SK-N-MC (cell line): ENCODE data around the gene SYNM.
"Not testable (repeated sequence)": the region's sequence is repeated elsewhere in the genome, so short reads cannot be mapped to it uniquely, and the experiment has no call there.

Source experiments
- DNase-seq: peaks from one replicate; pipeline ENCODE4 v3.0.0-alpha.2; 2011; ENCODE audit warnings: low read depth, low spot score
- H3K27ac ChIP-seq: fragments of 200-600 bp; sonication (generic); 2 replicates; pipeline ENCODE4 v1.5.1; 2016; ENCODE audit warnings: mixed run types
- H3K36me3 ChIP-seq: fragments of 200-600 bp; sonication (generic); 2 replicates; pipeline ENCODE4 v1.6.1; 2017; ENCODE audit warnings: antibody characterized with exemption, low read length, mixed read lengths; ENCODE audit not compliant: insufficient read depth
- H3K4me3 ChIP-seq: fragments of 200-600 bp; sonication (generic); 2 replicates; pipeline ENCODE4 v1.5.1; 2016
- H3K9ac ChIP-seq: fragments of 200-600 bp; sonication (generic); 2 replicates; pipeline ENCODE4 v1.8.0; 2017; ENCODE audit warnings: mixed run types, mixed read lengths; ENCODE audit not compliant: insufficient read length
- H3K9me3 ChIP-seq: fragments of 200-600 bp; sonication (generic); 2 replicates; pipeline ENCODE4 v1.6.1; 2017; ENCODE audit warnings: low read depth, mild to moderate bottlenecking, antibody characterized with exemption, low read length, moderate library complexity, mixed read lengths
- EZH2 ChIP-seq: fragments of 200-600 bp; sonication (generic); IDR thresholded peaks from one replicate; pipeline ENCODE4 v1.6.1; 2017; ENCODE audit warnings: antibody characterized with exemption
- FOXP2 ChIP-seq: optimal IDR thresholded peaks from 2 replicates; pipeline ENCODE3; 2011; ENCODE audit warnings: mild to moderate bottlenecking, moderate library complexity; ENCODE audit not compliant: insufficient read depth; ENCODE audit errors: extremely low read length, control extremely low read depth
- POLR2AphosphoS5 ChIP-seq: IDR thresholded peaks from 2 replicates; pipeline ENCODE4 v1.6.1; 2012; ENCODE audit warnings: mild to moderate bottlenecking, low read depth, low read length, borderline replicate concordance

Gene SYNM

DNA sequence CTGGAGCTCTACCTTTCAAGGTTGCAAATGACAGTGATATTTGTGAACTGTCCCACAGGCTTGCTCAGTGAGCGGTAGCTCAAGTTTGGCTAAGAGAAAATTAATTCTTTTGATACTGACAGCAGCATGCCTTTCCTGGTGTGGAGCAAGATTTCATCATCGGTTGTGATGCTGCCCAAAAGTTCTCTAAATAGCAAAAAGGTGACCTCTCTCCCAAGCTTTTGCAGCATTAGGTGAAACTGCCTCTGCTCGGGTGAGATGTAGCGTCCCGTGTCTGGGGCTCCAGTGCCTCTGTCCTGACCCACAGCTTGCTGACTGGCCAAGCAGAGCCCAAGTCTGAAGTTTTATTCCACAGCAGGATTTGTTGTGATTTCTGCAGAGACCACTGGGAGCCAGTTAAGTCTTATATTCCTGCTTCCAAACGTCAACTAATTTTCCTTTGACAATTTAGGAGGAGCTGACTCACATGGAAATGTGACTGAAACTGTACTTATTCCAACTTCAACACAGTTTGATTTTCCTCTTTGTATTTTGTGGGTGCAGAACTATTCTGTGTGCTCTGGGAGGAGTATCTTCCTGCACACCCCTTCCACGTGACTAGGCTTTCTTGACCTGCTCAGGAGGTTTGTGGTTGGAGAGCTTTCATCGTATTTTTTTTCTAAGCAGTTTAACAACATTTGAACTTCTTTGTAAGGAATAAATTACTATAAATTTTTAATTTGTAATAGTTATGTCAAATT, 5.9 kb downstream of the SYNM start:
- no peak overlapping the region for H3K9ac ChIP-seq
- TF ChIP-seq EZH2, result no peak
- no peak for TF ChIP-seq FOXP2
- no peaks in the 10 kb centered on the region for H3K36me3 ChIP-seq
- no peak overlapping the region for H3K4me3 ChIP-seq
- no peak for DNase-seq
- H3K27ac ChIP-seq, result no peak overlapping the region
- no peaks in the 10 kb centered on the region for H3K9me3 ChIP-seq

DNA sequence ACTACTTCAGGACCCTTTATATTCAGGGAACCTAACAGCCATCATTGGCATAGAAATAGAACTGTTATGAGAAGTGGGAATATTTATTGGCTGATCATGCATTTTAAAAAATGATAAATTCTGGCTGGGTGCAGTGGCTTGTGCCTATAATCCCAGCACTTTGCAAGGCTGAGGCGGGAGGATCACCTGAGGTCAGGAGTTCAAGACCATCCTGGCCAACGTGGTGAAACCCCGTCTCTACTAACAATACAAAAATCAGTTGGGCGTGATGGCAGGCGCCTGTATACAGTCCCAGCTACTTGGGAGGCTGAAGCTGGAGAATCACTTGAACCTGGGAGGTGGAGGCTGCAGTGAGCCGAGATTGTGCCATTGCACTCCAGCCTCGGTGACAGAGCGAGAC, 6.8 kb downstream of the SYNM start:
- not testable (repeated sequence) for DNase-seq, H3K9ac ChIP-seq, H3K36me3 ChIP-seq, H3K27ac ChIP-seq, H3K4me3 ChIP-seq, H3K9me3 ChIP-seq

DNA sequence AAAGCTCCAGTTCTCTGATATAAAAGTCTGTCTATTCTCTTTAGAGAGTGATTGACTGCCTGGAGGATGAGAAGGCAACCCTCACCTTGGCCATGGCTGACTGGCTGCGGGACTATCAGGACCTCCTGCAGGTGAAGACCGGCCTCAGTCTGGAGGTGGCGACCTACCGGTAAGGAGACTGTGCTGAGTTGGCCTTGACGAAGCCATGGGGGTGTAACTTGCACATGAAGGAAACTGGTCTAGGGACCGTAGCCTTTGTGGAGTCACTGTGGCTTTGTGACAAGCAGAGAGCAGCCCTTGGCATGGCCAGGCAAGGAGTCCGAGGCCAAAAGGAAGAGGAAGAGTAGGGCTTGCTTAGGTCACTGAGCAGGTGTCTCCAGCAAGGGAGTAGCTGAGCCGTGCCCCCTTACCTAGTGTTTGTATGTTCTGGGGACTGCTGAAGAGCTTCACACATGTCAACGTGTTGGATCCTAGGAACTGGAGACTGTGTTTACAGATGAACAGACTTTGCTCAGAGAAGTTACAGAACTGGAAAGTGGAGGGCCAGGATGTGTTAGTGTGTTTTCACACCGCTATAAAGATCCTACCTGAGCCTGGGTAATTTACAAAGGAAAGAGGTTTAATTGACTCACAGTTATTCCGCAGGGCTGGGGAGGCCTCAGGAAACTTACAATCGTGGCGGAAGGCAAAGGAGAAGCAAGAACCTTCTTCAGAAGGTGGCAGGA, 8.8 kb downstream of the SYNM start:
- Histone ChIP-seq H3K4me3 (no peak overlapping the region), H3K9ac (no peak overlapping the region), H3K27ac (no peak overlapping the region), H3K36me3 (no peaks in the 10 kb centered on the region), H3K9me3 (no peaks in the 10 kb centered on the region)
- TF ChIP-seq EZH2 (no peak), FOXP2 (no peak), POLR2AphosphoS5 (no peak)
- DNase-seq, result no peak

DNA sequence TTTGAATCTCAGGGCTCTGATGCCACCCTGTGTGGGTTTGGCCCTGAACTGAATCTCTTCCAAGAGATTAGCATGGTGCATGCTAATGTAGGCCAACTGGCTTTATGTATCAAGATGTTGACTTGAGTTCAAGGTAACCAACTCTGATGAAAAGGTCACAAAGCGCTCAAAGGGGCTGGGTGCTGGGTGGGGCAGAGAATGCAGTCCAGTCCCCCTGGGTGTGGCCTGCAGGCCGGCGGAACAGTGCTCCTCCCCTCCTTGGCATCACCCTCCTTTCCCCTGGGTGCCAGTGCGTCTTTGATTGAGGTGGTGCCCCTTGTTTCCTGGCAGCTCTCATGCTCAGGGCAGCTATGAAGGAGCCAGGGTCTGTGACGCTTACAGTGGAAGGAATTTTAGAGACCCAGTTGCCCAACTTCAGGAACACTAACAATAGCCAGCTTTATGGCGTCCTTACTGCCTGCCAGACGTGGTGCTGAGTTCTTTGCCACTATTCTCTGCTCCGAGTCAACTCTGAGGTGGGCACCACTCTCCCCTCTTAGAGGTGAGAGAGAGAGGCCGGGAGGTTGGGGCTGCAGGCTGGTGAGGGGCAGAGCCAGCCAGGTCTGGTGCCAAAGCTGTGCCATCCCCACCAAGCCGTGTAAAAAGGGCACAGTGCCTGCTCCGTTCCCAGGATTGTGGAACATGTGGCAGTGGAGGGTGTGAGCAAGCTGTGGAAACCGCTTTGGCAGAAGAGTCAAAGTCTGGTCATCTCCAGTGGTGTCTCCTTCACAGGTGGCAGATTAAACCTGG, 9.8 kb downstream of the SYNM start:
- Histone ChIP-seq H3K36me3 (no peaks in the 10 kb centered on the region), H3K27ac (no peak overlapping the region), H3K9me3 (no peaks in the 10 kb centered on the region), H3K9ac (no peak overlapping the region), H3K4me3 (no peak overlapping the region)
- DNase-seq, result no peak
- TF ChIP-seq FOXP2 (no peak), EZH2 (no peak), POLR2AphosphoS5 (no peak)

DNA sequence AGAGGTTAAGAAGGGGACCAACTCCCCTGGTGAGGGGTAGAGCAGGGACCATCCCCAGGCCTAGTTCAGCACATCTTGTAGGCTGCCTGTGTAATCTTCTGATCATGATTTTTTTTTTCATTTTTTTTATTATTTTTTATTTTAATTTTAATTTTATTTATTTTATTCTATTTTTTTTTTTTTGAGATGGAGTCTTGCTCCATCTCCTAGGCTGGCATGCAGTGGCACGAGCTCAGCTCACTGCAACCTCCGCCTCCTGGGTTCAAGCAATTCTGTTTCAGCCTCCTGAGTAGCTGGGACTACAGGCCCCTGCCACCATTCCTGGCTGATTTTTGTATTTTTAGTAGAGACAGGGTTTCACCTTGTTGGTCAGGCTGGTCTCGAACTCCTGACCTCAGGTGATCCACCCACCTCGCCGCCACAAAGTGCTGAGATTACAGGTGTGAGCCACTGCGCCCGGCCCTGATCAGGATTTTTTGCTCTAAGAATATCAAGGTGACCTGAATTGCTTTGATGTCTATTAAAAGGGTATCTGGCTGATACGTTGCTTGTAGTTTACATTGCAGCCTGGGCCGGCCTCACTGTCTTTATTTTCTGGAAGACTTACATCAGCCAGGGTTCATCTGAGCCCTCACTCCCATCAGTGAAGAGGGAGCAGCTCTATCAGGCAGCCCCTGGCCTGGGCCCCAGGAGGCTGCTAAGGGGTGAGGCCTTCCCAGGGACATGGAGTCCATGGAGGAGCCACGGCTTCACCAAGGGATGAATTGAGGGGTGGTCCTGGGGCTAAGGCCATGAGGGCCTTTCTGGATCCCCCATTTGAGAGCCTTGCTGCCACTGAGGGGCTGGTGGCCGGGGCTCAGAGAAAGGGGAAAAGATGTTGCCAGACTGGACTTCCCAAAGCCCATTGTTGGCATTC, 10.7 kb downstream of the SYNM start:
- Histone ChIP-seq H3K36me3 (no peaks in the 10 kb centered on the region), H3K9ac (no peak overlapping the region), H3K4me3 (no peak overlapping the region), H3K9me3 (no peaks in the 10 kb centered on the region), H3K27ac (no peak overlapping the region)
- TF ChIP-seq FOXP2 (no peak), POLR2AphosphoS5 (no peak), EZH2 (no peak)
- no peak for DNase-seq

DNA sequence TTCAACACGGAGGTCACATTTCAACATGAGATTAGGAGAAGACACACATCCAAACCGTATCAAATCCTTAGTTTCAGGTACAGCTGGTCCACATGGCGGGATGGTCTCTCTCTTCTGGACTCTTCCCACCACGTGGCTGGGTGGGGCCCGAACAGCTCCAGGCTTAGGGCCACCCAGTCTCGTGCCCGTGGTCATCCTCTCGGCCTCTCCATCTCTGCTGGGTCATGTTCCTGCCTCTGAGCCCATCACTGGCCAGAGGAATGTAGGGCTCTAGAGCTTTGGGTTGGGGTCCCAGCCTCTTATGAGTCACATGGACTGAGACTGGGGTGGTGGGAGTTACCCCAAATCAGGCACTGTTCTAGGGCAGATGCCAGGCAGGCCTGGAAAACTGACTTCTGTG, 12.2 kb downstream of the SYNM start:
- TF ChIP-seq EZH2, result no peak
- TF ChIP-seq FOXP2, result no peak
- TF ChIP-seq POLR2AphosphoS5, result no peak
- no peak for DNase-seq
- Histone ChIP-seq H3K9me3 (no peaks in the 10 kb centered on the region), H3K36me3 (no peaks in the 10 kb centered on the region), H3K4me3 (no peak overlapping the region), H3K27ac (no peak overlapping the region), H3K9ac (no peak overlapping the region)

DNA sequence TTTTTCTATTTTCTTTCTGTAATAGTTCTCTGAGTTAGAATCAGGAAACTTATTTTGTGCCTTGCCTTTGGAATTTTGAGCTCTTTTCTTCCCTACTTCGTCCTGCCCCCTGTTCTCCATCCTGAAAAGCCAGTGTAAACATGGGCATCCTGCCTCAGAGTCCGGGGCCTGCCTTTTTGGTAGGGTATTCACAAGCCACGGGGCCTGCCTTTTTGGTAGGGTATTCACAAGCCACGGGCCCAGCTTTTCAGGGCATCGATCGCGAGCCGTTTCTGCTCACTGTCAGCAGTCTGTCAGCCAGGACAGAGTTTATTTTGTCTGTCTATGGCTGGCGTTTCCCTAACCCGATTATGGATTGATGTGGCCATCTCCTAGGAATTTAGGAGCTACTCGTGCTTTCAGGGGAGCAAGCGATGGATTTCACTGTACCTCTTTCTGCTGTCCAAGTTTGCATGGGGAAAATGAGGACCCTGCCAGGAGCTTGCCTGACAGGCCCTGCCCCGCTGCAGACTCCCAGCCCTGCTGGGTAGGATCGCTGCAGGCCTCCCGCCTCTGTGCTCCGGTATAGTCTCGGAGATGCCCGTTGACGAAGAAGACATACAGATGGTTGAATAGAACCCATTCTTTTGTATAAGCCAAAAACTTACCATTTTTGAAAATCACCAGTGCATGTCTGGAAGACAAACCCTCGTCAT, 12.8 kb downstream of the SYNM start:
- Histone ChIP-seq H3K9me3 (no peaks in the 10 kb centered on the region), H3K9ac (no peak overlapping the region), H3K36me3 (no peaks in the 10 kb centered on the region), H3K4me3 (no peak overlapping the region), H3K27ac (no peak overlapping the region)
- TF ChIP-seq POLR2AphosphoS5, result no peak
- TF ChIP-seq FOXP2, result no peak
- TF ChIP-seq EZH2, result no peak
- DNase-seq, result no peak
